GM21528 (cell line): ENCODE measurements around the gene SLC24A4.

Experiments
- ATAC-seq: cut with Tn5 transposase; IDR thresholded peaks from one replicate; pipeline ENCODE4 v1.9.1; 2021; ENCODE audit warnings: mild to moderate bottlenecking, moderate library complexity; ENCODE audit not compliant: unreplicated experiment, low FRiP score

Gene SLC24A4

GRCh38 chr14:92471919-92472318 lies 149.0 kb downstream of the SLC24A4 start:
- ATAC-seq, result no peak

DNA sequence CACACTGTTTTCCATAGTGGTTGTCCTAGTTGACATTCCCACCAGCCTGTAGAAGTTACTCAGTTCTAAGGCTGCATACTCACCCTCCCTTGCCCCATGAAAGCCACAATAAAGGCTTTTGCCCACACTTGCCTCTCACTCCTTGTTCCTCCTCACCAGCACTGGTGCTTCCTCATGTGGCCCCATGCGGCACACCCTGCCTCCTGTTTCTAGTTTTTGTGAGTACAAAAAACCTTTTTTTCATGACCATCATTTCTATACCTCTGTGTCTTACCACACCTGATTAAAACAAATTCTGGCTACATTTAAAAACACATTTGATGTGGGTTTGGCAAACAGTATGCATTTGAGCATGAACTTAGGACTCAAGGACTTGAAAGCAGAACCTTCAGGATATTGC lies 149.9 kb downstream of the SLC24A4 start:
- no peak for ATAC-seq

DNA sequence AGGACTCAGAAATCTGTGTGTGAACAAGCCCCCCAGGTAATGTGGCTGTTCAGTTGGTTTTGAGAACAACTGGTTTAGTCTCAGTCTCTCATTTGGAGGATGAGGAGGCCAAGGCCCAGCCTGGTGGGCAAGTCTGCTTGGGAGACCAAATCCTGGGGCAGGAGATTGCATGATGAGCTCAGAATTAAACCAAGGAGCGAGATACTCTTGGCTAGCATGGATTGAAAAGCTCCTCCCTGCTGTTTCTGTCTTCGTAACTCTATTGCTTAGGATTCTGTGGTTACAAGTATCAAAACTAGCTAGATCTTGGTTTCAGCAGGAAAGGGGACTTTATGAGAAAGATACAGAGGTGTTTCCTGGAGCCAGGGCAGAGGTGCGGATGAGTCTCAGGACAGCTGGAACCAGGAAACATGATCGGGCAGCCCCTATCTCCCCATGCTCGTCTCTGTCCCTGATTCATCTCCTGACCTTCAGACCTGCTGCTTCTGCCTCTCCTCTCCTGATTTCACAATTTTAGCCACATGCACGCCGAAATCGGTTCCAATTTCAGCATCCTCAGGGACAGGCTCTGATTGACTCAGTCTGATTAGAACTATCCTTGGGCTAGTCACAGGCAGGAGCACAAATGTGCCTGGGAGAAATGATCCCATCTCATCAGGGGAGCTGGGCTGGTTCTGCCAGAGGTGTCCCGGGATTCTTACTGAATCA lies 150.4 kb downstream of the SLC24A4 start:
- no peak for ATAC-seq

DNA sequence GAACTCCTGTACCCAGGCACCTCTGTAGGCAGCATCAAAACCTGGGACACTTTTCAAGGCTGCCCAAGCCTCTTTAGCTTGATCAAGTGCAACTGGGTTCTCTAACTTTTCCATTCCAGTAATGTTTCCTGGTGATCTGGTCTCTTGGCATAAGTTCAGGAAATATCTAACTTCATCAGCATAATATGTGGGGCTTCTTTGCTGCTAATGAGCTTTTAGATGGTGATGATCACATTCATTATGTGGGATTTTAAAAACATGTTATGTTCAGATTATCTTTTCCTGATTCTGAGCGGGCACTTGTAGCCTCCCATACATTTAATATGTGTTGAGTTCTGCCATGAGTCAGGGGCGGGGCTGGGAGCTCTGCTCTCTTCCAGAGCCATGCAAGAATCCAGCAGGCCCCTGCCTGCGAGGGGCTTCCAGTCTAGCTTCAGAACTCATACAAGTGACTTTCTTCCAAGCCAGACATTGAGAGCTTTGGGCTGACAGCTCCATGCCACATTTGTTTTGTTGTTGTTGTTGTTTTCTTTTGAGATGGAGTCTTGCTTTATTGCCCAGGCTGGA lies 151.1 kb downstream of the SLC24A4 start:
- ATAC-seq, result no peak

- no peak for ATAC-seq
Measured at GRCh38 chr14:92475037-92475436, 152.1 kb downstream of the SLC24A4 start.

DNA sequence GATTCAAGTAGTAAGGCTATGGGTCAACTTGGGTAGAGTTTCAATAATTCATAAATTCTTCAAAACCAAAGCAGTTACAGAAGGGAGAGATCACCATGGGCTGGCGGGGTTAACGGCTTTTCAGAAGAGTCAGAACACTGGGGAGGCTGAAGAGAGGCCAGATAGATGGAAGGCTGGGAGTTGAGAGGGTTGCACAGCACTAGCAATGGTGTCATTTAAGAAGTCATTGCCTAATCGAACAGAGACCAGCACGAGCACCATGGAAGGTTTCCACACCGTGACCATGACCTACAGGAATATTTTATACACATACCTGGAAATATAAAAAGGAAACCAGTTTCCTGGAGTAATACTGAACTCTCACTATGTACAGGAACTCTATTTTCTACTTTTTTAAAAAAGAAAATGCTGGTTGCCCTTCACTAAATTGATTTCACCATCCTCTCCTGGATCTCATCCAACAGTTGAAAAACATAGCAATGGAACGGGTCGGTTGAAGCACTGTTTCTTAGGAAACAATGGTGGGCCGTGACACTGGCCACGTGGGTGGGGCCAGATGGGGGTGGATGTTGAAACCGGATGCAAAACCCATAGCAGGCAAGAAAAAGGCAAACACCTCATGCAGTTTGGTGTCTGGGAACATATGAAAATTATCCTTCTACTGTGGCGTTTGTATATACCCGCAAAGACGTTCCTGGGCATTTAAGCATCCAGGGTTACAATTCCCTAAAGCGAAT lies 152.7 kb downstream of the SLC24A4 start:
- no peak for ATAC-seq

- ATAC-seq, result no peak
Measured at GRCh38 chr14:92480856-92481255, 157.9 kb downstream of the SLC24A4 start.

GRCh38 chr14:92481386-92481785 lies 158.4 kb downstream of the SLC24A4 start:
- ATAC-seq, result no peak

- no peak for ATAC-seq
Measured at GRCh38 chr14:92481811-92482555, 159.0 kb downstream of the SLC24A4 start.

DNA sequence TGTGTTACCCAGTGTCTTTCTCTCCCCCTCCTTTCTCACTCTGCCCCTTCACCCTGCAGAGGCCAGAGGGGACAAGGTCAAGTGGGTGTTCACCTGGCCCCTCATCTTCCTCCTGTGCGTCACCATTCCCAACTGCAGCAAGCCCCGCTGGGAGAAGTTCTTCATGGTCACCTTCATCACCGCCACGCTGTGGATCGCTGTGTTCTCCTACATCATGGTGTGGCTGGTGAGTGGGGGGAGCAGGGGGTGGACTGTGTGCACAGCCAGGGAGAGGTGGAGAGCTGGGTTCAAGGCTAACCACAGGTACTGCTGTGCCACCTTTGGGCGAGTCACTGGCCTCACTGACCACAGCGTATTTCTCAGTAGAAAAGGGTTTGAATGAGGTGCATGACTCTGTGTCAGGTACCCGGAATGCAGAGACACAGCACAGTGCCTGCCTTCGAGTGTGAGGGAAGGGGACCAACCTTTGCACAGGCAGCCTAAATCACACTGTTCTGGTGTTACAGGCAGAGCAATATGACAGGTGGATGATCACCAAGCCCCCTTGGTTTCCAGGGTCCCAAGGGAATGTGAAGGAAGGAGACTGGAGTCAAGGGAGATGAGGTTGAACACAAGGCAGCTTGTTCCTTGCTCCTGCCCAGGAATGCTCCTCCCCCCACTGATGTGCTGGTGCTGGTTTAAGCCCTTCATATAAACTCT lies 159.8 kb downstream of the SLC24A4 start:
- ATAC-seq, result no peak

DNA sequence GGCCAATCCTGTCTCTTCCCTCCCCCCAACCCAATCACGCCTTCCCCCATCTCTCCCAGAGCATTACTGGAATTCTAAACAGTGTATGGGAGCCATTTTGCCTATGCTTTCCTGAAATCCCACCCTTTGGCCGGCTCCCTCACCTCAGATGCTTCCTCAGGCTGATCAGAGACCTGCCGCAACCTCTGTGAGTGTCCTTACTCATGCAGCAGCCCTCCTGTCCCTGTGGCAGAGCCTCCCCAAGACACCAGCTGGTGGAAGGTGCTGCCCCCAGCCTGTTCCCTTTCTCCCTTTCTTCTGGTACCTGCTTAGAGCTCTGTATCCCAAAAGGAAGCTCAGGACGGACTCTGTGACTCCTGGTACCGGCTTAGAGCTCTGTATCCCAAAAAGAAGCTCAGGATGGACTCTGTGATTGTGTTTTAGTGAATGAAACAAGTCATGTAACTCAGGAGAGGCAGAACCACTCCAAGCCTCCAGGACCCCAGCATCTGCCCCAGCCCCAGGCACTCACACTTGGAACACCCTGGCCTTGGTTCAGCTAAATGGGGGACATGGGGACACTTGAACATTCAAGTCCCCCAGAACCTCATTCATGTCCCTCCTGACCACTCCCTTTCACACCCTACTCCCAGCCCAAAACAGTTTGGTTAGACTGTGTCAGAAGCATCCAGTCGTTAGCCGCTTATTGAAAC lies 161.3 kb downstream of the SLC24A4 start:
- ATAC-seq, result no peak

GRCh38 chr14:92486881-92487280 lies 163.9 kb downstream of the SLC24A4 start:
- ATAC-seq, result no peak

DNA sequence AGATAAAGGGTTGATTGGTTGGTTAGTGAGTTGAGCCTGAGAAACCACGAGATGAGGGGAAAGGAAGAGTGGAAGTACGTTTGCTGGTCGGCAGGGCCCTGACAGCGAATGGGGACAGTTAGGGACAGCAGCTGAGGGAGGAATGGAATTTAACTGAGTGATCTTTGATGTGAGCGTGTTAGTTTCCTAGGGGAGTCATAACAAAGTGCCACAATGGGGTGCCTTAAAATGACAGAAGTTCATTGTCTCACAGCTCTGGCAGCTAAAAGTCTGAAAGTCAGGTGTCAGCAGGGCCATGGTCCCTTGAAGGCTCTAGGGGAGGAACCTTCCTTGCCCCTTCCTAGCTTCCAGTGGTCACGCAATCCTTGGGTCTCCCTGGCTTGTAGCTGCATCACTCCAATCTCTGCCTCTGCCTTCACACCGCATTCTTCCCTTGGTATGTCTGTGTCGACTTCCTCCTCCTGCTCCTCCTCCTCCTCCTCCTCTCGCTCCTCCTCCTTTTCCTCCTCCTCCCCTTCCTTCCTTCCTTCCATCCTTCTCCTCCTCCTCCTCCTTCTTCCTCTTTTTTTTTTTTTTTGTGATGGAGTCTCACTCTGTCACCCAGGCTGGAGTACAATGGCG lies 164.7 kb downstream of the SLC24A4 start:
- ATAC-seq, result no peak

DNA sequence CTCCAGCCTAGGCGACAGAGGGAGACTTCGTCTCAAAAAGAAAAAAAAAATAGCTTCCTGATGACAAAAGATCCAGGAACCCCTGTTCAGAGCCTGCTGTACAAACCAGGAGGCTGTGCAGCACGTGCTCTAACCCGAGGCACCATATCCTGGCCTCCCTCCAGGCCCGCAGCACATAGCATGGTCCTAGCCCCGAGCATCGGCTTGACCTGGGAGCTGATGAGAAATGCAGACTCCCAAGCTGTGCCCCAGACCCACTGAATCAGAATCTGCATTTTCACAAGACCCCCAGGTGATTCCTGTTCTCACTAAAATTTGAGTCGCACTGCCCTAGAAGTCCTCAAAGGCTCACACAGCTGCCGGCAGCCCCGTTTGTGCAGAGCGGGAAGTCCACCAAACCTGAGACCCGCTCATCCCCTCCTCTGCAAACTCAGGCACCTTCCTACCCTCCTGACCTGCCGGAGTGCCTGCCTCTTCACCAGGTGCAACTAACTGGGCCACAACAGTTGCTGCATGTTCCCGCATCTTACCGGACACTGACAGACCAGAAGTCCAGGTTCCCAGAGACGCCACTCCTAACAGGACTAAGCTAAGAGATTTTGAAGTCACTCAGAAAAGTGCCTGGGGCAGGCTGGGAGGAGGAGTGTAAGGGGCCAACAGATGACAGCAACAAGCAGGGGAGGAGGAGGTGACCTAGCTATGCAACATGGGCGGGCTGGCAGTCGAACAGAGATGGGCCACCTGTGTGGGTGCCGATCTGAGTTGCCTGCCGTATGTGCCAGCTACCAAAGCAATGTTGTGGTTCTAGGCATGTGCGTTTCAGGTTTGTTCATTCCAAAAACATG lies 166.7 kb downstream of the SLC24A4 start:
- ATAC-seq, result no peak

DNA sequence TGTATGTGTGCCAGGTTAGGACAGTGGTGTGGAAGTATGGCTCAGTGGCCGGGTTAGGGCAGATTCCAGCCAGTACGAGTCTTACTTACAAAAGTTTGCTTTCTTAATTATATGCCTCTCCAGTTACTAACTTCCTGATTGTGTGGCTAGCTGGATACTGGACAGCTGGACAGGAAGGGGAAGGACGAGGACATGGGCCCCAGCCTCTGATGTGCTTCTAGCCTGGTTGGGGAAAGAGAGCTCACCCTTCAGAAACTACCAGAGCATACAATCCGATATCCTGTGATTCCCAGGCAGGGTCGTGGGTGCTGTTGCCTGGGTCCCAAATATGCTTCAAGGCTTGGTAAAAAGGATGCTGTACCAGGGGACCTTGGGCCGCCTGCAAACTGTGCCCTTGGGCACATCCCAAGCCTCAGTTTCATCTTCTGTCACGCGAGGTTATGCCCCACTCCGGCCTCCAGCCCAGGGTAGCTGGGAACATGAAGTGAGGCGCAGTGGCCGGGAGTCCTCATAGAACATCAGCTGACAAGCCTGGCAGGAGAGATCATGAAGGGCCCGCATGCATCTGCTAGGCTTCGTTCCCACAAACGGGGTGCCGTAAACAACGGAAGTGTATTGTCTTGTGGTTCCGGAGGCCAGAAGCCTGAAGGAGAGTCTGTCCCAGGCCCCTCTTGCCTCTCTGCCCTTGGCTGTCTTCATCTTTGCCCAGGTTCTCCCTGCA lies 167.4 kb downstream of the SLC24A4 start:
- no peak for ATAC-seq

DNA sequence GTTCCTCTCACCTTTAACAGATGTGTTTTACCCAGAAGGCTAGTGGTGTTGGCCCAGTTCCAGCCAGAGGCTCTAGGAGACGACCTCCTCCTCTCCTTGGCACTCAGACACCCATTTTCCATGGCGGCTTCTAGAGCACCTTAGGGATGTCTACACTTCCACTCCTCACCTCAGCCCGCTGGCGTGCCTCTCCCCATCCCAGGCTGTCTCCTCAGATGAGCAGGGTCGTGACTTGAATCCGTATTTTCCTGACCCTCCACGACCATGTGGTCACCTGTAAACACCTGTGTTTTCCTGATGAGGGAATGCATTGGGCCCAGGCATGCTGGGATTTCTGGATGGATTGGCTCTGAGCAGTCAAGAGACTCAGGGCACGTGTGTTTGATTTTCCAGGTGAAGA lies 168.8 kb downstream of the SLC24A4 start:
- no peak for ATAC-seq

GRCh38 chr14:92492258-92492657 lies 169.3 kb downstream of the SLC24A4 start:
- ATAC-seq, result no peak

GRCh38 chr14:92493024-92493423 lies 170.1 kb downstream of the SLC24A4 start:
- no peak for ATAC-seq
